GM15510 (cell line): ENCODE measurements around the gene C10orf105.

Experiments
- POLR2A ChIP-seq: IDR thresholded peaks from 3 replicates; pipeline ENCODE4 v1.6.1; 2011; ENCODE audit warnings: borderline replicate concordance; ENCODE audit not compliant: insufficient read length; ENCODE audit errors: extremely low read depth

Gene C10orf105

GRCh38 chr10:71715860-71716259 is 3.7 kb downstream of the C10orf105 start:
- TF ChIP-seq POLR2A = no peak

DNA sequence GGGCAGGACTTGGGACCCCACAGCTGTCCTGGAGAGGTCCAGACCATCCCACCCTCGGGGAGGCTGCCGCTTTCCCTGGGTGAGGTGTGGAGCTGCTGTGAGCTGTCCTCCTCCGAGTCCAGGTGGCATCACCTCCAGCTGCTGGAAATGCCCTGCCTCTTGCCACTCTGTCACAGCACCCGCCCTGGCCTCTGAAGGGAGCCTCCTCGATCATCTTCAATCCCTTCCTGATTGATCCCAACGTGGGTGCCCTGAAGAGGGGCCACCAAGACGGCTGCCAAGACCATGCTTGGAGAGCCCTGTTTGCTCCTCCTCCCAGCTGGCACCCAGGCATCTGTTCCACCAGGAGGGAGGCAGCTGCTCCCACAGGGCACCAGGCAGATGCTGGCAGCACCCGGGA is 4.6 kb downstream of the C10orf105 start:
- TF ChIP-seq POLR2A = no peak

- no peak for TF ChIP-seq POLR2A
Observed at GRCh38 chr10:71714592-71714991, 5.0 kb downstream of the C10orf105 start.

DNA sequence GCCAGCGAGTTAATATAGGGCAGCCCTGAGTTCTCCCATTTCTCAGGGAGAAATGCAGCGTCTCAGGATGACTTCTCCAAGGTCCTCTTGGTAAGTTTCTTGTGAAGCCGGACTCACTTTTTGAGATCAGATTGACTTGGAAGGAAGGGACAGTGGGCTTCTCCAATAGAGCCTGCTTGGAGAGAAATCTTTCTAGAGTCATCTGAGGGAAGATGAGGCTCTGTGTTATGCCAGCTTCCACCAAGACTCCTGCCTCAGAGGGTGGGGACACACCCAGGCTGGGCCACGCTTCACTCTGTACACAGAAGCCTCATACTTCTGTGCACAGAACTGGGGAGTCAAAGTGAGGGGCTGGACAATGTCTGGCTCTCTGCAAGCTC is 5.6 kb downstream of the C10orf105 start:
- TF ChIP-seq POLR2A = no peak

DNA sequence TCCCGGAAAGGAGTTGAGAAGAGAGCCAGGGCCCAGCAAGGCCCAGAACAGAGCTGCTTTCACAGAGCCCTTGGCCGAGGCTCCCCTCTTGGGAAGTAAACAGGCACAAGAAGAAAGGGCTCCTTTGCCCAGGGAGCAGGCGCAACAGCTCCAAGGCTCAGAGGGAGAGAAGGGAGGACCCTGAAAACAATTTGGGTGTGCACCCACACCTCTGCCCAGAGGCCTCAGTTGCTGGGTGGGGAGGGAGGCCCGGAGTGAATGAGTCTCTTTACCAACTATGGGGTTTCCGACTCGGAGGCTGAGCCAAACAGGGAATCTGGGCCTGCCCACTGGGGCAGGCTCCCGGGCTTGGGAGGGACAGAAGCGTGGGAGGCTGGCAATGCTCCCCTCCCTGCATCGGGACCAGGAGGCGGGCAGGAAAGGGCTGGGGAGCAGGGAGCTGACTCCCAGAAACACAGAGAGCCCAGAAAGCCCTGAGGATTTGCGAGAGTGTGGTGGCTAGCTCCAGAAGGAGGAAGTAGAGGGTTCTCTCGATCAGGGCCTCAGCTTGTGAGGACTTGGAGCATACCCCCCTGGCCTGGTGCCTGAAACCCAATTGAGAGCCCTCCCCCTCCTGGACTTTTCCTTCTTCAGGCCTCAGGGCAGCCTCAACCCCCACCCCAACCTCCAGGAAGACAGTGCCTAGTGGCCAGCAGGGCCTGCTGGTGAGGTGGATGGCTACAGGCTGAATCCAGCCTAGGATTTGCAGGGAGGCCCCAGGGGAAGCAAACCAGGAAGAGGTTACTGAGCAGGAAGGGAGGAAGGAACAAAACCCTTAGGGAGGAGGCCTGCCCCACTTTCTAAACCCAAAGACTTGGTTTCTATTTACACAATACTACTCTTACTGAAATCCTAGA is 6.2 kb downstream of the C10orf105 start:
- TF ChIP-seq POLR2A = no peak

DNA sequence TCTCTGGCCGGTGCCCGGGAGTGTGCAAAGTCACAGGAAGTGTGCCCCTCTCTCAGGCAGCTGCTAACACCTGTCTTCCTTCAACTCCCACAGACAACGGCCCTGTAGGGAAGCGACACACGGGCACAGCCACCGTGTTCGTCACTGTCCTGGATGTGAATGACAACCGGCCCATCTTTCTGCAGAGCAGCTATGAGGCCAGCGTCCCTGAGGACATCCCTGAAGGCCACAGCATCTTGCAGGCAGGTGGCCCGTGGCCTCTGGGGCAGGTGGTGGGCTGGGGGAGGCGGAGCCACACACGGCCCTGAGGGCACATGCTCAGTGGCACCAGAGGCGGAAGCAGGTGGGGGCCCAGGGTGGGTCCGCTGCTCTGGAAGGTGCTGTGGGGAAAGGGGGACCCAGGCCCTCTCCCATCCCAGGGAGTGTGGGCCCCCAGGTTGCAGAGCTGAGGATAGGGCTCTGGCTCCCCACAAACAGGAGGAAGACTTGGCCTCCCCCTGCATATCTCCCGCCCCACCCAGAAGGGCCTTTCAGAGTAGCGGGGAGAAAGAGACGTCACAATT is 6.9 kb downstream of the C10orf105 start:
- no peak for TF ChIP-seq POLR2A

DNA sequence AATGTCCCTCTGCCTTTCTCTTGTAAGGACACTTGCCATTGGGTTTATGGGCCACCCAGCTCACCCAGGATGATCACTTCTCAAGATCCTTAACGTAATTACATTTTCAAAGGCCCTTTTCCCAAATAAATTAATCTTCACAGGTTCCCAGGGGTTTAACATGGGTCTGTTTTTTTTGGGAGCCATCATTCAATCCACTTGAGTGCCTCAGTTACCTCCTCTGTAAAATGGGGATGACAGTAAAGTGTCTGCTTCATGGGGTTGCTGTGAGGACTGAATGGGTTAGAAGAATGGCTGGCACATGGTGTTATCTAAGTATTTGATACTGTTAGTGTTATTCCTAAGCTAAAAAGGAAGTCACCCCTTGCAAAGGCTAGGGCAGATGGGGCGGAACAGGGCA is 7.4 kb downstream of the C10orf105 start:
- no peak for TF ChIP-seq POLR2A

GRCh38 chr10:71711052-71711623 is 8.4 kb downstream of the C10orf105 start:
- TF ChIP-seq POLR2A = no peak

GRCh38 chr10:71710519-71710918 is 9.1 kb downstream of the C10orf105 start:
- no peak for TF ChIP-seq POLR2A

DNA sequence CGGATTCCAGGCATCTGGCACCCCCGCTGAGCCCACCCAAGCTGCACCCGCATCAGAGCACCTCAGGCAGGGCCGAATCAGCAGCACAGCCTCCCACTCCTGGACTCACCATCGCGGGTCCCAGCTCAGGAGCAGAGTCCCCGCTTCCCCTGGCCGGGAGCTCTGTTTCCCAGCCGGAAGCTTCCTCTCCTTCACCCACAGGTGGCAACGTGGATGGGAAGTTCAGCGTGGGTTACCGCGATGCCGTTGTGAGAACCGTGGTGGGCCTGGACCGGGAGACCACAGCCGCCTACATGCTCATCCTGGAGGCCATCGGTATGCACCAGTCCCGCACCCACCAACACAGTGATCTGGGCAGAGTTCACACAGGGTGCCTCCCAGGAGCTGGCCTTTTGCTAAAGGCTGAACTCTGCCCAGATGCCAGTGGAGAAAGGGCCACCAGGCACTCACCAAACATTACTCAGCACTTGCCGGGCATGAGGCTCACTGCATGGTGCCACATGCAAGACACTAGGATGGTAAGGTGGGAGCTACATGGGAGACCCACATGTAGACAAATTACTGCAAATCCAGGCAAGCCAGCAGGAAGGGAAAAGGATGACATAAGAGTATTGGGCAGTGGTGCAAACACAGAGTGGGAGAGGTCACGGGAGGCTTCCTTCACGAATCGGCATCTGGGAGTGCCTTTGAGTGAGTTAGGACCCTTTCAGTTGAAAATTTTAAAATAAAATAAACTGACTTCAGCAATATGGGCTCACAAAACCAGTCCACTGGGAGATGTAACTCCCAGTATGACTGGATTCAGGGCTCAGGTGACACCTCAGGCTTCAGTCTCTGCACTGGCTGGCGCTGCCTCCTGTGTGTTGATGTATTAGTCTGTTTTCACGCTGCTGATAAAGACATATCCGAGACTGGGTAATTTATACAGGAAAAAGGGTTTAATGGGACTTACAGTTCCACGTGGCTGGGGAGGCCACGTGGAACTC is 10.4 kb downstream of the C10orf105 start:
- no peak for TF ChIP-seq POLR2A

DNA sequence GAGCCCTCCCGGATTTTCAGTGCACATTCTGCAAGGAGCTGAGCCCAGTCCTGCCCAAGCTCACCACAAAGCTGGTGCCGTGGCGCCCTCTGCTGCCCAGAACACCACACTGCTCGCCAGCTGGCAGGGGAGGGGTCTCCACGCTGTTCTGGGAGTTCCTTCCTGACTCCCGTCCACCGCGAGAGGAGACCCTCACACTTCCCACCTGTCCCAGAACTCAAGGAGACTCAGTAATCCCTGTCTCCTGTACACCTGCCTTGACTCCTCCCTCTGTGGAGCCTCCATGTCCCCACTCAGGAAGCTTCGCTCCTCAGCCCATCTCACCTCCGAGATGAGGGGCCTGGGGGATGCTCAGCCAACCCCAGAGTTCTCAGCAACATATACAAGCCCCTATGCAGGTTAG is 11.3 kb downstream of the C10orf105 start:
- no peak for TF ChIP-seq POLR2A

GRCh38 chr10:71707240-71707789 is 12.3 kb downstream of the C10orf105 start:
- no peak for TF ChIP-seq POLR2A

- TF ChIP-seq POLR2A = no peak
Observed at GRCh38 chr10:71706216-71707121, 13.1 kb downstream of the C10orf105 start.
